Measurements from ENCODE around the gene TDO2. TPM values are rescaled to one million over a fixed set of nuclear protein-coding genes. Genes with fewer than 3 reads are reported as not detected.

TDO2 gene
- total RNA-seq (2013): not detected
- polyA plus RNA-seq (not detected), polyA minus RNA-seq (not detected in 2 replicates), total RNA-seq (0 to 2.7 (median 0.04) reads per million in 11 experiments)

GRCh38 chr4:155903453-155903852, at the start of gene TDO2:
TDO2 (plus strand) TSS chr4:155903696; CDS start chr4:155903759, 63 bp downstream.
- H3K79me2 ChIP-seq (ENCODE audit: insufficient read depth, low read length): no peaks in the 10 kb centered on the region
- no peak within 1 kb of the TSS for H3K4me2 ChIP-seq (replicated peaks; ENCODE audit: extremely low read depth, low read length, poor library complexity, severe bottlenecking)
- no peak within 1 kb of the TSS for H3K27ac ChIP-seq (ENCODE audit: low read depth in 1 of 2, low read length in 2 of 2)
- no peaks in the 10 kb centered on the region for H3K36me3 Mint-ChIP-seq
- TF ChIP-seq CTCF (IDR thresholded peaks at IDR 0.05): no peak
- no peak within 1 kb of the TSS for H3K4me3 ChIP-seq (replicated peaks in 1 of 3; ENCODE audit: low read depth in 2 of 3, low read length in 3 of 3)
- no peaks in the 10 kb centered on the region for H3K36me3 ChIP-seq (replicated peaks in 1 of 2; ENCODE audit: control insufficient read depth in 1 of 2, insufficient read depth in 2 of 2, low read length in 2 of 2)
- DNase-seq: no peak
- H3K9me3 ChIP-seq (replicated peaks in 1 of 2; ENCODE audit: control insufficient read depth in 1 of 2, insufficient read depth in 1 of 2, low read length in 2 of 2): no peaks in the 10 kb centered on the region
- no peaks in the 10 kb centered on the region for H3K4me1 ChIP-seq (ENCODE audit: control insufficient read depth in 1 of 2, insufficient read depth in 2 of 2, low read length in 2 of 2)
- H3K9me3 Mint-ChIP-seq: peaks cover 0 to 4% (median 0%) of the 10 kb centered on the region in 7 donors
- H3K27me3 Mint-ChIP-seq (ENCODE audit: low read depth in 3 of 3): no peaks in the 10 kb centered on the region
- no peak within 1 kb of the TSS for H2AFZ ChIP-seq (ENCODE audit: insufficient read depth, low read depth, low read length, poor library complexity, severe bottlenecking)
- H3K4me3 Mint-ChIP-seq: no peak within 1 kb of the TSS
- 80% methylated on average over 1 of the region's 1 CpG for WGBS (ENCODE audit: insufficient coverage)
- H3K9ac ChIP-seq (ENCODE audit: insufficient read depth, low read length, poor library complexity, severe bottlenecking): no peak within 1 kb of the TSS
- H4K20me1 ChIP-seq (ENCODE audit: insufficient read depth, low read length): no peaks in the 10 kb centered on the region
- H3K27me3 ChIP-seq (ENCODE audit: control insufficient read depth in 2 of 2, insufficient read depth in 2 of 2, low read length in 2 of 2): no peaks in the 10 kb centered on the region
- no peak within 1 kb of the TSS for H3K27ac Mint-ChIP-seq
- H3K4me1 Mint-ChIP-seq: peaks cover 3% of the 10 kb centered on the region
- intact Hi-C loops (cut with micrococcal nuclease): no loop called here

DNA sequence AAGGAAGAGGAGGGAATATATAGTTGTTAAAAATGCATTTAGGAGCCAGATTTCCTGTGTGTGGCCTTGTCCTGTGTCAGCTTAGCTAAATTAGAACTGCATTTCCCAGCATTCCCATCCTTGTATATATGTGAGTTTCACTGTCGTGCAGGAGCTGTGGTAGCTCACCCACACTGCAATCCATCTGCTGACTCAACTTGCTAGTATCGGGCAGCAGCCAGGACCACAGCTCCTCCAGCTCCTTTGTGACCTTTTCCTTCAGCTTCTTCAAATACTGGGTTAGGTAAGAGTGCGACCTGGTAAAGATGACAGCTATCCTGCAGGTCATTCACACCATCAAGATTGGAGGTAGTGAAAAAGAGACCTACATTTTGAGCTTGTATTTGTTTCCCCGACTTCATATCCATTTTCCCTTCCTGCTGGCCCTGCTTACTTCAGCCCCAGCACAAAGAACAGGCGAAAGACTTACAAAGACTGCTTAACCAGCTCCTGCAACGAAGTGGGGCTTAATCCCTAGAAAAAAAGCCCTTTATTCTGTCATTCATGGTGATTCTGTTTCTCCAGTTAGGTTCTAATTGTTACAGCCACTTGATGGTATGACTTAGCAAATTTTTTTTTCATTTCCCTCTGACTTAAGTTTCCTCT, 48.8 kb upstream of the TDO2 start:
- H3K4me1 Mint-ChIP-seq: peaks cover 4% of the 10 kb centered on the region
- WGBS (ENCODE audit: insufficient coverage): no CpG with 5 or more reads among the region's 6 CpGs
- no peak overlapping the region for H3K4me3 ChIP-seq (replicated peaks in 1 of 3; ENCODE audit: low read depth in 2 of 3, low read length in 3 of 3)
- intact Hi-C loops (cut with micrococcal nuclease): no loop called here
- H3K9ac ChIP-seq (ENCODE audit: insufficient read depth, low read length, poor library complexity, severe bottlenecking): no peak overlapping the region
- H2AFZ ChIP-seq (ENCODE audit: insufficient read depth, low read depth, low read length, poor library complexity, severe bottlenecking): peak overlapping the region; percentile 44
- no peak for DNase-seq
- peaks cover 0 to 4% (median 1%) of the 10 kb centered on the region in 7 donors for H3K9me3 Mint-ChIP-seq
- no peak overlapping the region for H3K4me2 ChIP-seq (replicated peaks; ENCODE audit: extremely low read depth, low read length, poor library complexity, severe bottlenecking)
- H3K4me1 ChIP-seq (ENCODE audit: control insufficient read depth in 1 of 2, insufficient read depth in 2 of 2, low read length in 2 of 2): no peaks in the 10 kb centered on the region
- peak overlapping the region in 1 of 2 donors; percentile 26 for H3K4me3 Mint-ChIP-seq
- H3K27ac ChIP-seq (ENCODE audit: low read depth in 1 of 2, low read length in 2 of 2): no peak overlapping the region
- no peaks in the 10 kb centered on the region for H3K79me2 ChIP-seq (ENCODE audit: insufficient read depth, low read length)
- H3K36me3 ChIP-seq (replicated peaks in 1 of 2; ENCODE audit: control insufficient read depth in 1 of 2, insufficient read depth in 2 of 2, low read length in 2 of 2): no peaks in the 10 kb centered on the region
- no peaks in the 10 kb centered on the region for H3K9me3 ChIP-seq (replicated peaks in 1 of 2; ENCODE audit: control insufficient read depth in 1 of 2, insufficient read depth in 1 of 2, low read length in 2 of 2)
- no peaks in the 10 kb centered on the region for H4K20me1 ChIP-seq (ENCODE audit: insufficient read depth, low read length)
- H3K27me3 ChIP-seq (ENCODE audit: control insufficient read depth in 2 of 2, insufficient read depth in 2 of 2, low read length in 2 of 2): no peaks in the 10 kb centered on the region
- no peak for TF ChIP-seq CTCF (IDR thresholded peaks at IDR 0.05)
- no peak overlapping the region for H3K27ac Mint-ChIP-seq
- no peaks in the 10 kb centered on the region for H3K27me3 Mint-ChIP-seq (ENCODE audit: low read depth in 3 of 3)
- no peaks in the 10 kb centered on the region for H3K36me3 Mint-ChIP-seq

Data from CD14-positive monocyte (primary cell).